GM12891 (cell line): Measurements from ENCODE around the gene ARFRP1.

Experiments used
- DNase-seq: peaks from one replicate; pipeline ENCODE4 v3.0.0; 2011; ENCODE audit warnings: low spot score; ENCODE audit not compliant: insufficient read length
- FAIRE-seq: peaks from 2 replicates; lab custom pipeline; 2011; peaks lifted over from hg19 to GRCh38; lab: Jason Lieb, UNC
- PAX5 ChIP-seq: IDR thresholded peaks from 2 replicates; pipeline ENCODE4 v1.6.1; 2011; ENCODE audit warnings: low read length, moderate library complexity, mild to moderate bottlenecking; ENCODE audit not compliant: insufficient read depth, severe bottlenecking
- POLR2A ChIP-seq: IDR thresholded peaks from 2 replicates; pipeline ENCODE4 v1.6.1; 2011; ENCODE audit warnings: low read depth, low read length, control low read depth
- POLR2AphosphoS5 ChIP-seq: IDR thresholded peaks from 2 replicates; pipeline ENCODE4 v1.6.1; 2011; ENCODE audit warnings: low read depth, low read length, control low read depth
- POU2F2 ChIP-seq: IDR thresholded peaks from 2 replicates; pipeline ENCODE4 v1.6.1; 2011; ENCODE audit warnings: low read depth, mild to moderate bottlenecking, control low read depth, low read length, moderate library complexity
- SPI1 ChIP-seq: IDR thresholded peaks from 2 replicates; pipeline ENCODE4 v1.6.1; 2011; ENCODE audit warnings: low read depth, low read length, control low read depth
- TAF1 ChIP-seq: IDR thresholded peaks from 2 replicates; pipeline ENCODE4 v1.6.1; 2011; ENCODE audit warnings: low read depth, low read length, control low read depth

The ARFRP1 gene

GRCh38 chr20:63749597-63750508 lies 42.1 kb upstream of the ARFRP1 start:
- DNase-seq (no peak), FAIRE-seq (no peak)
- TF ChIP-seq POLR2AphosphoS5 (no peak), SPI1 (no peak), POLR2A (no peak), TAF1 (no peak), POU2F2 (no peak), PAX5 (no peak)

- FAIRE-seq = no peak
- TF ChIP-seq TAF1 (no peak), SPI1 (no peak), POLR2A (no peak), POLR2AphosphoS5 (no peak), PAX5 (no peak), POU2F2 (no peak)
Measured at GRCh38 chr20:63748934-63749270, 41.1 kb upstream of the ARFRP1 start.

GRCh38 chr20:63748070-63748933 lies 40.5 kb upstream of the ARFRP1 start:
- no peak for DNase-seq
- FAIRE-seq = no peak
- TF ChIP-seq POLR2AphosphoS5 (no peak), POU2F2 (no peak), SPI1 (no peak), PAX5 (no peak)

More at GRCh38 chr20:63748934-63749270, 41.1 kb upstream of the ARFRP1 start:
- DNase-seq = no peak

DNA sequence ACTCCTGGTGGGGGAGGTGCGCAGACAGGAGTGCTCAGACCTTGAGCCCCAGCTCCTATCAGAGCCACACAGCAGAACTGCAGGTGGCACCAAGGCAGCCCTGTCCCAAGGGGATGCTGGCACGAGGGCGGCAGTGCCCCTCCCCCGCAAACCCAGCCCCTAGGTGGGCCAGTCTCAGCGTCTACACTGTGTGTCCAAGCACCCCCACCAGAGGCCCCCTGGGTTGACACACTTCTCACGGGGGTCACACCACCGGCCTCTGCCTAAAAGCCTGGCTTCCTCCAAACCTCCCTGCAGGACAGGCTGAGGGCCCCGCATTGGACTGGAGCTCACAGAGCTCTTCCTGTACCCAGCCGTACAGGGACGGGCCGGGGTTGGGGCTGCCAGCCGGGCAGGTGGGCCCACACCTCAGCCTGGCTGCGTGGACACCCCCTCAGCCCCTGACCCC lies 39.9 kb upstream of the ARFRP1 start:
- DNase-seq = no peak
- TF ChIP-seq POU2F2 = no peak
- TF ChIP-seq POLR2A = no peak
- no peak for TF ChIP-seq POLR2AphosphoS5
- no peak for TF ChIP-seq TAF1
- TF ChIP-seq SPI1 = no peak
- TF ChIP-seq PAX5 = no peak
- FAIRE-seq = no peak

GRCh38 chr20:63746751-63747315 lies 39.1 kb upstream of the ARFRP1 start:
- TF ChIP-seq POU2F2 (no peak), SPI1 (no peak), PAX5 (no peak), POLR2A (no peak), TAF1 (no peak), POLR2AphosphoS5 (no peak)
- DNase-seq (no peak), FAIRE-seq (no peak)

GRCh38 chr20:63745961-63746731 lies 38.4 kb upstream of the ARFRP1 start:
- TF ChIP-seq PAX5 (no peak), POU2F2 (no peak), POLR2AphosphoS5 (no peak), SPI1 (no peak), POLR2A (no peak), TAF1 (no peak)
- FAIRE-seq = no peak

DNA sequence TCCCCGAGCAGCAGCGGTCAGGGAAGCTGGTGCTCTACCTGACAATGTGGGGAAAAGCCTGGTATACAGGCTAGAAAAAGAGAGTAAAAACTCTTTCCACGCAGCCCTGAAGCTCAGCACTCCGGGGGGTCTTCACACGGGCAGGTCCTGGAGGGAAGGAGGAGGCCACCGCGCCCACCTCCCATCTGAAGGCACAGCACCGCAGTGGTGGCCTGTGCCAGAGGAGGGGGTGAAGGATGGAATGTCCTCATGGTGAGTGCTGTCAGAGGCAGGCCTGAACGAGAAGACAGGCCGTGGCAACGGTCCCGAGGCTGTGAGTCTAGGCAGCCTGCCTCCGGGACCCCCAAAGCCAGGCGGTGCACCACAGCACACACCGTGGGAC lies 37.6 kb upstream of the ARFRP1 start:
- FAIRE-seq (no peak), DNase-seq (no peak)
- TF ChIP-seq POU2F2 (no peak), POLR2AphosphoS5 (no peak), SPI1 (no peak), PAX5 (no peak), TAF1 (no peak), POLR2A (no peak)

More at GRCh38 chr20:63745961-63746731, 38.4 kb upstream of the ARFRP1 start:
- DNase-seq = no peak

DNA sequence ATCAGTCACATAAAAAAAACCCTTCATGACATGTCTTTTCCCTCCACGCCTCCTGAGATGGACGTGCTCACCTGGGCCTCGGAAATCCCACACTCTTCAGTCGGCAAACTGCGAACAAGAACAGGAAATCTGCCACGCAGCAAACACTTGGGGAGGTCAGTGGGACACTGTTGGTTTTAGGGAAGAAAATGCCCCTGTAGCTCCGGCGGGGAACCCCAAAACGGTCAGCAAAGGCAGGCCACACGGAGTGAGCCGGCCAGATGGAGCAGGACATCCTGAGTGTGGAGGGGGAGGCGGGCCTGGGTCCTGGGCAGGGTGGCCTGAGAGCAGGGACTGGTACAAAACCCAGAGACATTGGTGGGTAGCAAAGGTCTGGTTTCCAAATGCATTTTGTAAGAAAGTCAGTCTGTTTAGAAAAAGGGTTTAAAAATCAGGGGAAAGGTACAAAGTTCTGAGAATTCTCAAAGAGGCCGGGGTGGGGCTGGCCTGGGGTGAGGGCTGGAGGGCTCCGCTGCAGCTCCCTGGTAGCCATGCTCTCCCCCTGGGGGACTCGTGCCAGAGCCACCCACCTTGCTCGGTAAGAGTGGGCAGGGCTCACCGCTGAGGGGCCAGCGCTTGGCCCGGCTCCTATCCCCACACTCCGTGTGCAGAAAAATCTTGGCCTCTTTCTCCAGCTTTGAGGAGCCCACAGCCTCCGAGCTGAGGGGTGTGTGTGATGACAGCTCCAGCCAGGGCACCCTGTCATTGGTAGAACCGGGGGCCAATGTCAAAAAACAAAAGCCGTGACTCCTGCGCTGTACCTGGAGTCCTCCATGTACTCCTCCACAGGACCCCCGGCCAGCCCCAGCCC lies 37.0 kb upstream of the ARFRP1 start:
- TF ChIP-seq POU2F2 (no peak), TAF1 (no peak), POLR2AphosphoS5 (no peak), SPI1 (no peak), POLR2A (no peak), PAX5 (no peak)
- DNase-seq = no peak
- no peak for FAIRE-seq
